ENCODE measurements around the gene CD163.
"Not testable (repeated sequence)": the region's sequence is repeated elsewhere in the genome, so short reads cannot be mapped to it uniquely, and the experiment has no call there.

The CD163 gene

DNA sequence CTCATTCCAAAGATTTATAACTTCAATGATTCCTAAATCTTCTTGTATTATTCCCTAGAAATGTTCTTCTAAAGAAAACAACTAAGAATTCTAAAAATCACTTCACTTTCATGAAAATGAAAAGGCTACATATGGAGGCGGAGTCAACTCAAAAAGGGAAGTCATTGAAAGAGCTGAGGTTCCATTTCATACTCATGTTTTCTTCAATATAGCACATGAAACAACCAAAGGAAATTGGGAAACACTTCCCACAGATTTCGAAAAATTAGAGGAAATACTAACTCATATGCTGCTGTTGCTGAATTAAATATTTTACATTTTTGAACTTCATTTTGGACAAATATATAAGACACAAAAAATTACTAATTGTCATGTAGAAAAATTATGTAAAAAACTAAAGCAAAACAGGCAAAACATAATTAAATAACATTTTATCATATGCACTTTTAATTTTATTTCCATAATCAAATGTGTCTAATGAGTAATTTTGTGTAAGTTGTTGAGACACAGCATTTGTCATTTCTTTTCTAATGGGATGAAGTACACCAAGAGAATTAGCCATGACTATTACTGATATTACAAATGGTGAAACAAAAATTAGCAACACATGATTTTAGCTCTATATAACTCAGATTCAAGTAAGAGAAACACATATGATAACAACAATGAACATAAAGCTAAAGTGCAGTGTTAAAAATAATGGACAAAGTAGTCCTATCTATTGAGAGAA is at the start of gene CD163:
CD163 (minus strand) TSS at position 92 of the 730 bp plus-strand sequence; CDS start at position 5, 87 bp downstream.
- DNase-seq (ENCODE audit: low read depth), result no peak

DNA sequence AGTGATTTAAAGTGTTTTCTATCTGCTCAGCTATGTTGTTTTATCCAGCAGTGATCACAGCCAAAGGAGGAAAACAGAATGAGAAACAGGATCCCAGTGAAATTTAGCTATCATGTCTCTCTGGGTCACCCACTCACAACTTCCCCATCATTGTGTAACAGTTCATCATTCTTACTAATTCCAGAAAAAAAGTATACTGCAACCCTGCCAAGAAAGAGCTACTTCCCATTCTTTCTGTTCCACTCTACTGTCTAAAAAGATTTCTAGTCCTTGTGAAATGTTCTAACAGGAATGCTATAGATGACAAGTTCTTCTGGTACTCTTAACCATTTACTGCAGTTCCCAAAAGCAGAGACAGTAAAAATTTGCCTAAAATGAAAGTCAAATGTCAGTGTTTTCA is 39.2 kb upstream of the CD163 start:
- DNase-seq (ENCODE audit: low read depth), result no peak

DNA sequence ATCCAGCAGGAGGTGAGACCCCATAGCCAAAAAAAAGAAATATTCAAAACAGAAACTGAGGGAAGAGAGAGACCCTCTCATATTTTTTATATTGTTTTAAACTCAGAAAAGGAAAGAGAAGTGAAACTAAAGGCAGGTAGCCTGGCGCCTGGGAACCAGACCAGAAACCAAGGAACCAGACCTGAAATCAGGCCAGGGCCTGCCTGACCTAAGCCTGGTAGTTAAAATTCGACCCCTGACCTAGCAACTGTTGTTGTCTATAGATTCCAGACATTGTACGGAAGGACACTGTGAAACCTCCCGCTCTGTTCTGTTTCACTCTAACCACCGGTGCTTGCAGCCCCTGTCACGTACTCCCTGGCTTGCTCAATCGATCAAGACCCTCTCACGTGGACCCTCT is 38.5 kb upstream of the CD163 start:
- no peak for DNase-seq (ENCODE audit: low read depth)

DNA sequence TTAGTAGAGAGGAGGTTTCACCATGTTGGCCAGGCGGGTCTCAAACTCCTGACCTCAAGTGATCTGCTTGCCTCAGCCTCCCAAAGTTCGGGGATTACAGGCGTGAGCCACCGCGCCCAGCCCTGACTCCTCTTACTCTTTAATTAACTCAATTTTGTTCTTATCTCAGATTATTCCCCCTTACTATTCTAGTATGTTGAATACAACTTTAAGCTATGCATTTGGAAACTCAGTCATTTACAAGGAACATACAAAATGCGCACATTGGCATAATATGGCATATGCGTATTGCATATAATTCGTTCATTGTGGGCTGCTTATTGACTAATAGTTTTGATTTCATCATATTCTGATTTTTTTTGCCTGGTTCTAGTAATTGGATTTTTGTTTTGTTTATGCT is 10.8 kb upstream of the CD163 start:
- DNase-seq (ENCODE audit: low read depth), result no peak

DNA sequence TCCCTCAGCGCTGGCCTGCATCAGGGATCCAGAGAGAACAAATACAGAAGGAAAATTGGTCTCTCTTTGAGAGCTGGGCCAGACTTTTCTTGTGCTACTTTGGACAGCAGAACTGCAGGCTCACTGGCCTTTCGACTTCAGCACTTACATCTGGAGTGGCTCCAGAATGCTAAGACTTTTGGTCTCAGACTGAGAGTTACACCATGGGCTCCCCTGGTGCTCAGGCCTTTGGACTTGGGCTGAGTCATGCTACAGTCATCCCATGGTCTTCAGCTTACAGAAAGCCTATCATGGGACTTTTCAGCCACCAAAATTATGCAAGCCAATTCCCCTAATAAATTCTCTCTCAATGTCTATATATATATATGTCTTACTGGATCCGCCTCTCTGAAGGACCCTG is 9.0 kb upstream of the CD163 start:
- DNase-seq (ENCODE audit: low read depth), result no peak

DNA sequence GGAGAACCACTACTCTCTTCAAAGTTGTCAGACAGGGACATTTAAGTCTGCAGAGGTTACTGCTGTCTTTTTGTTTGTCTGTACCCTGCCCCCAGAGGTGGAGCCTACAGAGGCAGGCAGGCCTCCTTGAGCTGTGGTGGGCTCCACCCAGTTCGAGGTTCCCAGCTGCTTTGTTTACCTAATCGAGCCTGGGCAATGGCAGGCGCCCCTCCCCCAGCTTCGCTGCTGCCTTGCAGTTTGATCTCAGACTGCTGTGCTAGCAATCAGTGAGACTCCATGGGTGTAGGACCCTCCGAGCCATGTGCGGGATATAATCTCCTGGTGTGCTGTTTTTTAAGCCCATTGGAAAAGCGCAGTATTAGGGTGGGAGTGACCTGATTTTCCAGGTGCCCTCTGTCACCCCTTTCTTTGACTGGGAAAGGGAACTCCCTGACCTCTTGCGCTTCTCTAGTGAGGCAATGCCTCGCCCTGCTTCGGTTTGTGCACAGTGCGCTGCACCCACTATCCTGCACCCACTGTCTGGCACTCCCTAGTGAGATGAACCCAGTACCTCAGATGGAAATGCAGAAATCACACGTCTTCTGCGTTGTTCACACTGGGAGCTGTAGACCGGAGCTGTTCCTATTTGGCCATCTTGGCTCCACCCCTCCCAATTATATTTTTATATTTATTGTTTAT is 6.4 kb upstream of the CD163 start:
- DNase-seq (ENCODE audit: low read depth), result not testable (repeated sequence)

DNA sequence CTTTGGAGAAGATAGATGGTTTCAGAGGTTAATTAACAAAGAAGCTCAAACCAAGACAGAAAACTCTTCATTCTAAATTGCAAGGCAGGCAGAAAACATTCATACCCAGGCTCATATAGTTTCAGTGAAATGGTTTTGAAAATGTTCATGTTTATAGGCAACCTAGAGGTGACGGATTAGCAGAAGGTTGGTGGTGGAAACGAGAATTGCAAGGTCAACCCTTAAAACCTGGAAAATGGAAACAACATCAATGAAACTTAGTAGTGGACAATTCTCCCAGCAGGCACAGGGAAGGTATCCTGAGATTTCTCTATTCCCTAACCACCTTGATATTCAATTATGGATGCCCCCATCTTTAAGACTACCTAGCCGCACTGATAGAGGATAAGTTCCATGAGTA is 965 bp downstream of the CD163 start:
- DNase-seq (ENCODE audit: low read depth), result no peak

DNA sequence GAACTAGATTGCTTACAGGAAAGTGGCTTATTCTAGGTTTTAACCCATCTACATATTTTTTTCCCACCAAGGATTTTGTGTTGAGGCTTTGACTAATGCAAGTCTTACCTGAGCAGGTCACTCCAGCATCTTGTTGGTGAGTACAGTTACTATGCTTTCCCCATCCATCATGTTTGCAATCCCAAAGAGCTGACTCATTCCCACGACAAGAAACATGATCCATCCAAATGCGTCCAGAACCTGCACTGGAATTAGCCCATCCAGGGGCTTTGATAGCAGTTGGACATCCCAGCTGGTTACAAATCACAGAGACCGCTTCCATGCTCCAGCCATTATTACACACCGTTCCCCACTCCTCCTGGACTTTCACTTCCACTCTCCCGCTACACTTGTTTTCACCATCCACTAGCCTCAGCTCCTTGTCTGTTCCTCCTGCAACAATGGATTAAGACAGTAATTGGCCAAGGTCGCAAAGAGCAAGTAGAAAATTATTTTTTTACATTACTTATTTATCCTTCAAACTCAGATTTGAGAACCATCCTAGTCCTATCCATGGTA is 2.5 kb downstream of the CD163 start:
- DNase-seq (ENCODE audit: low read depth), result no peak

DNA sequence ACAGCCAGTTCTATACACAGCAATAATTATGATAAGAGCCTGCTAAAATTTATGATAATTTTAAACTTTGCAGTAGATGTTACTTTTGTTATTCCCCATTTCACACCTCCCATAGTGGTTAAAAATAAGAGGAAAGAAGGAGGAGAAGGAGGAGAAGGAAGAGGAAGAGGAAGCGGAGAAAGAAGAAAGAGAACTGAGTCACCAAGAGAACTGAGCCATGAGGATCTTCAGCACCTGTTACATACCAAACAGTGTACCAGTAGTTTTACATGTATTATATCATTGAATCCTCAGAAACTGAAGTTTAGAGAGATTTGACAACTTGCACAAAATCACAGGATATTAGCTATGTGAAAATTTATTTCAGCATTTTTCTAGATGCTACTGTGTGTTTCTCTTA is 3.9 kb downstream of the CD163 start:
- no peak for DNase-seq (ENCODE audit: low read depth)

DNA sequence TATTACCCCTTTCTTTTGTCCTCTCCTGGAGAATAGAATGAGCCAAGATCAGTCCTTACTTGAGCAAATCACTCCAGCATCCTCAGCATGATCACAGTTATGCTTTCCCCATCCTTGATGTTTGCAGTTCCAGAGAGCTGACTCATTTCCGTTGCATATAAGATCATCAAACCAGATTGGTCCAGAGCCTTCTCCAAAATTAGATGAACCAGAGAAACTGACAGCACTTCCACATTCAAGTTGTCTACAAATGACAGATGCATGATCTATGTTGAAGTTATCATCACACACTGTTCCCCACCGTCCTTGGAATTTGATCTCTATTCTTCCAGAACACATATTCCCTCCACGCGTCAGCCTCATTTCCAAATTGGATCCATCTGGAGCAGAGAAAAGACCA is 4.8 kb downstream of the CD163 start:
- no peak for DNase-seq (ENCODE audit: low read depth)

DNA sequence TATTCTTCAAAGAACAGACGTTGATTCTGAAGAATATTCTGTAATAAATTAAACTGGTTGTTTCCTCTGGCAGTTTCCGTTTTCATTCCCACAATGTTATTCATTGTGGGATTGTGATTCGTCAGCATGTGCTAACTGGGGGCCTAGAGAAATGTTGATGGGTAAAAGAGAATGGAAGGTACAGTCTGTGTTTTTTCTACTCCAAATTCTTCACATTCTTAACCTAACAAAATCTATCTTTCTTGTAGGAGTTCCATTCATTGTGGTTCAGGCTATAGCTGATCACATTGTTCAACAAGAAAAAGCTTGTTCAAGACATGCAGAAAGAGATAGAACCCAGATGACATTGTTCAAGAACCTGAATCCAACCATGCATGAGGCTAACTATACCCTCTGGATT is 5.9 kb downstream of the CD163 start:
- DNase-seq (ENCODE audit: low read depth), result no peak

DNA sequence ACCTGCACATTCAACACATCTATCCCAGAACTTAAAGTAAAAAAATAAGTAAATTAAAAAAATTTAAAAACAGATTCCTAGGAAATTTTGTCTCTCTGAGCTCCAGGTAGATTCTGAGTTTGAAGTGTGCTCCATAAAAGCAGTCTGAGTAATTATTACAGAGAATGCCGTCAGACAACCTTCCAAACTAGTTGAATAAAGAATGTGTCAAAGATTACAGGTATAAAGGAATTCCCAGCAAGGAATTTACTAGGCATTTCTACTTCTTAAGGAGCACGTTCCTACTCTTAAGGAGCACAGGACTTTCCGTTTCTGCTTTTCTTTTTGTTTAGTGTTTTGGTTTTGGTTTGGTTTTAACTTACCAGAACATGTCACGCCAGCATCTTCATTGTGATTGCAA is 7.1 kb downstream of the CD163 start:
- DNase-seq (ENCODE audit: low read depth), result no peak

DNA sequence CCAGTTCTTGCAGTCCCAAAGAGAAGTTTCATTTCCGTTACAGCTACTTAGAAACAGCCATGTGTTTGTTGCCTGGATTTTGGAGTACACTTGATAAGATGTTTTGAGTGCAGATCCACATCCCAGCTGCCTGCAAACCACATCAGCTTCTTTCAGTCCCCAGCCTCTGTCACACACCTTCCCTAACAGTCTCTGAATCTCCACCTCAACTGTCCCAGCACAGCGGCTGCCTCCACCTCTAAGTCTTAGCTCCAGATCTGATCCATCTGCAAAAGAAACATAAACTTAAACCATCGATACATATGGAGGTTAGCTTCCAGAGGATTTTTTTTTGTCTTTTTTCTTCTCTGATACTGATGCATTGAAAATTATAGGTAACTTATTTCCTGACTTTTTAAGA is 8.4 kb downstream of the CD163 start:
- no peak for DNase-seq (ENCODE audit: low read depth)

DNA sequence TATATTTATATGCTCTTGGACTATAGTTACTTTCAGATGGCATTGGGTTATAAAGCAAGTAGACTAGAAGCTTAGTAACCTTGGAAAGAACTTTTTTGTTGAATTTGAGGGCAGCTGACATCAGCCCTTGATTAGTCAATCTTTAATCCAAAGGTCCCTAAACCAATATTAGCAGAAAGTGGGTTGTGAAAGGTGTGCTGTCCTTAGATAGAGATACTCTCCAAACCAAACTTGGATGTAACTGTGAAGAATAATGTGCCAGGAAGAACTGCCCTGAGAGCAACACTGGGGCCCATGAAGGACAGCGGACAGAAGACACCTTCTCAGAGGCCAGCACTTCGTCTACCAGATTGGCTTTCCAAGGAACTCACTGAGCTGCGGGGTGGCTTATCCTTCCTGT is 10.6 kb downstream of the CD163 start:
- no peak for DNase-seq (ENCODE audit: low read depth)

DNA sequence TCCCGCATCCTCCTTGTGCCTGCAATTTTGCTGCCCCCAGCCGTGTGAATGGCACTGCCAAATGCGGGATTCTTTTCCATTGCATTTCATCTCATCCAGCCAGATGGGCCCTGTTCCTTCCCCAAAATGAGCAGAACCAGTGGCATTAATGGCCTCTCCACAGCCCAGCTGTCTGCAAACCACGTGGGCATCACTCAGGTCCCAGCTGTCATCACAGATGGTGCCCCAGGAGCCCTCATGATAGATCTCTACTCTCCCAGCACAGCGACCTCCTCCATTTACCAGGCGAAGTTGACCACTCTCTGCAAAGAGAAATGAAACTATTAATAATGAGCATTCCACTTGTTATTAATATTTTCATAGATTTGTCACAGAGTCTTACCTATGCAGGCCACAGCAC is 17.1 kb downstream of the CD163 start:
- DNase-seq (ENCODE audit: low read depth), result no peak

DNA sequence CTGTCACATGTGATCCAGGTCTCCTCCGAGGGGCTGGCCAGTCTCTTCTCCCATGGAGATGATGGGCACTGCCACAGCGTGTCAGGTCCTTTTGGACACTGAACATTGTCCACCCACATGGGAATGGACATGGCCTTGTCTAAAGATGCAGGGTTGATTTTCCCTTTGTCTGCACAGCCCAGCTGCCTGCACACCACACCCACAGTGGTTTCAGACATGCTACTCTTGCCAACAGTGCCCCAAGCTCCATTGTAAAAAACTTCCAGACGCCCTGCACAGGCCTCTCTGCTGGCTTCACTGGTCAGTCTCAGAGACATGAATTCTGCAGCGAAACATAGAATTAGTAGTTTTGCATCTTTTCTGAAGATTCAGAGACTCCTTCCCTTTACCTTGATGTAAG is 18.5 kb downstream of the CD163 start:
- DNase-seq (ENCODE audit: low read depth), result no peak

DNA sequence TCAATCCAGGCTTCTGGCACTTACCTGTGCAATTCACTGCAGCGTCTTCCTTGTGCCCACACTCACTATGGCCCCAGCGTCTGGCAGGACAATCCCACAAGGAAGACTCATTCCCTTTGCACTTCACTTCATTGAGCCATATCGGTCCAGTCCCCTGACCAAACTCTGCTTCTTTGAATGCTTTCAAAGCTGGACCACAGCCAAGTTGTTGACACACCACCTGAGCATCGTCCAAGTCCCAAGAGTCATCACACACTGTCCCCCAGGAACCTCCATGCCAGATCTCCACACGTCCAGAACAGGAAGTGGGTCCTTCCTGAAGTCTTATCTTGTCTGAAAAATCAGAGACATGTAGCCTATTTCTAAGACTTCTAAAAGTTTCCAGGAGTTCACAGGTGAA is 20.2 kb downstream of the CD163 start:
- DNase-seq (ENCODE audit: low read depth), result no peak

DNA sequence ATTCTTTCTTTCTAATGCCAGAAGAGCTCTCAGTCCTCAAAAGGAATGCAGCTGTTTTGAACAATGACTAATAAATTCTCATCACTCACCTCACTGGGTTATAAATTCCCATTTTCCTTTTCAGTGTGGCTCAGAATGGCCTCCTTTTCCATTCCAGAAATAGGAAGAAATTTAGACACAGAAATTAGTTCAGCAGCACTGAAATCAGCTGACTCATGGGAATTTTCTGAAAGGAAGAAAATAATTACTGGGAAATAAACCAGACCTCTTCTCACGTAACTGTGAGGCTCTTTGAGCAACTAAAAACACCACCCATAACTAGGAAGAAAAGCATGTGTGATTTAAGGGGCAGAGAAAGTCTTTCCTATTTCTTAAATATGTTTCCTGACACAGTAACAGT is 23.8 kb downstream of the CD163 start:
- no peak for DNase-seq (ENCODE audit: low read depth)

DNA sequence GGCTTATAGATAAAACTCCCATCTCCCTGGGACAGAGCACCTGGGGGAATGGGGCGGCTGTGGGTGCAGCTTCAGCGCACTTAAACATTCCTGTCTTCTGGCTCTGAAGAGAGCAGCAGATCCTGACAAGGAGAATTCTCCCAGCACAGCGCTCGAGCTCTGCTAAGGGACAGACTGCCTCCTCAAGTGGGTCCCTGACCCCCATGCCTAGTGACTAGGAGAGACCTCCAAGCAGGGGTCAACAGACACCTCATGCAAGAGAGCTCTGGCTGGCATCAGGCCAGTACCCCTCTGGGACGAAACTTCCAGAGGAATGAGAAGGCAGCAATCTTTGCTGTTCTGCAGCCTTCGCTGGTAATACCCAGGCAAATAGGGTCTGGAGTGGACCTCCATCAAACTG is 31.5 kb downstream of the CD163 start:
- no peak for DNase-seq (ENCODE audit: low read depth)

DNA sequence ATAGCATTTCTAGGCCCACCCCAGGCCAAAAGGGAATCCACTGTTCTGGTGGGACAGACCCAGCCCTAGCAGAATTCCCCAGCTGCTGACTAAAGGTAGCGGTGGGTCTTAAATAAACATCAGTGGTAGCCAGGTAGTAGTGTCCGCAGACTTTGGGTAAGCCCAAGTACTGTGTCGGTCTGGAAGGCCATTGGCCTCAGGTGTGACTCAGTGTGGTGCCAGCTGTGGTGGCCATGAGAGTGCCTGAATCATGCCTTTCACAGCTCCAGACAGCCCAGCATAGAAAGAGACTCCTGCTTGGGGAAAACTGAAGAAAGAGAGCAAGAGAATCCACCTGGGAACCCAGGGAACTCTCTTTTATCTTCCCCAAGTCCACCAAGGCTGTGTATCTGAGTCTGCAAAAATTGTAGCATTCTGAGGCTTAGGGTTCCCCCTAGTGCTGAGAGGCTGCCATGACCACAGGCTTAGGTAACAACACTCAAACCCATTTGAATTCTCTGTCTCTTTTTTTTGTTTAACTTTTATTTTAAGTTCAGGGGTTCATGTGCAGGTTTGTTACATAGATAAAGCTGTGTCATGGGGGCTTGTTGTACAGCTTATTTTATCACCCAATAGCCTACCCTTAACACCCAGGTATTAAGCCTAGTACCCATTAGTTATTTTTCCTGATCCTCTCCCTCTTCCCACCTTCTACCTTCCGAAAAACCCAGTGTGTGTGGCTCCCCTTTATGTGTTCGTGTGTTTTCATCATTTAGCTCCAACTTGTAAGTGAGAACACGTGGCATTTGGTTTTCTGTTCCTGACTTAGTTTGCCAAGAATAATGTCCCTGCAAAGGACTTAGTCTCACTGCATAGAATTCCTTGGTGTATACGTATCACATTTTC is 43.0 kb downstream of the CD163 start:
- peak; percentile 36 for DNase-seq (ENCODE audit: low read depth)

DNA sequence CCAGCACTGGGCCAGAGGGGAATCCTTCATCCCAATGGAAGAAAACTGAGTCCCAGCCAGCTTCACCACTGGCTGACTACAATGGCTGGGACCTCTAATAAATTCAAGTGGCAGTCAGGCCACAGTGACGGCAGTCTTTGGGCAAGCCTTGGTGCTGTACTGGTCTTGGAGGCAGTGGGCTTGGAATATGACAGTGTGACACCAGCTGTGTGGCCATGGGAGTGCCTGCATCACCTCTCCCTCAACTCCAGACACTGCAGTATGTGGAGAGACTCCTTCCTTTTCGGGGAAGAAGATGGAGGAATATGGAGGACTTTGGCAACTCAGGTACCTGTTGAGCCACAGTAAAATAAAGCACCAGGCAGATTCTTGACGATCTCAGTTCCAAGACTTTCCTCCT is 43.6 kb downstream of the CD163 start:
- DNase-seq (ENCODE audit: low read depth), result no peak

DNA sequence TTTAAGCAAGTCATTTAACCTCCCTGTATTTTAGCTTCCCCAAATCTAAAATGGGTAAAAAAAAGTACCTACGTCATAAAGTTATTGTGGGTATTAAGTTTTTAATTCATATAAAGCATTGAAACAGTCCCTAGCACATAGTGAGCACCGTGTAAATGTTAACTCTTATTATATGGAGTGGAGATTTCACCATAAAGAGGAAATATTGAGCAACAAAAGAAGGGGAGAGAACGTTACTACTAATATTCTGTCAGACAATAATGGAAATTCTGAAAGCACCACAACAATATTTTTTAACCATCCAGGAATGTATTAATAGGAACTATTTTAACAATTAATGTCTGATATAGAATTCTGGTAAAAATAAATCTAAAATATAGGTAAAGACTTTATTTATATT is 51.8 kb downstream of the CD163 start:
- no peak for DNase-seq (ENCODE audit: low read depth)

DNA sequence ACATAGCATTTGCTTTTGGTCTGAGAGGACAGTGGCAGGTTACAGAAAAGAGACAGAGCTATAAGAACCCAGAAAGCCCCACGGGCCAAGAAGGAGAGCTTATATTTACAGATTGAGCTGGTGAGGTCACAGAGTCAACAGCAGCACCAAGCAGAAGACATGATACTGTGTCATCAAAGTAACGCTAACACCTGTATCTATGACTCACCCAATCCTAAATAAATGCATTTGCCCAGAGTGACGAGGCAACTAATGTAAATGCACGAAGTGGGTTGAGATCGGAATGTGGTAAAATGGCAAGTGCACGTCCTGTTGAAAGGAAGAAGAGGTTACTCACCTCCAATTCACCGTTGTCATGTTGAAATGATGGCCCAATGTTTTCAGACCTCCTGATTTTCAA is 52.9 kb downstream of the CD163 start:
- no peak for DNase-seq (ENCODE audit: low read depth)
